Endothelial cell of umbilical vein (primary cell): ENCODE results near the gene TRIM45. TPM values are rescaled to one million over a fixed set of nuclear protein-coding genes. Genes with fewer than 3 reads are reported as not detected.

Experiments
- BruUV-seq: library from RNA; stranded (reverse); fragments of 400-500 nt; replicated peaks from 2 replicates; lab custom pipeline; 2021; lab: Mats Ljungman, UMichigan
- CTCF ChIA-PET: fragments of 300-600, 350-600 bp; sonication (Branson Sonifier 250); formaldehyde crosslinking; loops from one replicate; lab custom pipeline; 2021; ENCODE audit warnings: antibody characterized with exemption, inconsistent platforms; lab: Charles Lee
- POLR2A ChIA-PET: fragments of 300-600, 350-600 bp; sonication (Branson Sonifier 250); formaldehyde crosslinking; loops from one replicate; lab custom pipeline; 2021; ENCODE audit warnings: antibody characterized with exemption, inconsistent platforms; lab: Charles Lee
- DNase-seq: peaks from one replicate; pipeline ENCODE4 v3.0.0-alpha.2; 2011; ENCODE audit warnings: low read depth, low spot score
- FAIRE-seq: peaks from 2 replicates; lab custom pipeline; 2011; peaks lifted over from hg19 to GRCh38; lab: Jason Lieb, UNC
- H2AFZ ChIP-seq: 2 replicates; pipeline ENCODE4 v1.6.0; 2012; ENCODE audit warnings: low read depth, low read length, control low read depth, inconsistent platforms
- H3K27ac ChIP-seq: 2 replicates; pipeline ENCODE4 v1.5.1; 2011; ENCODE audit warnings: low read depth, mild to moderate bottlenecking, control low read depth, low read length, moderate library complexity; ENCODE audit not compliant: insufficient read depth
- H3K27me3 ChIP-seq, 2 experiments: 2 replicates each; pipeline versions ENCODE4 v1.6.0 to v1.6.1; 2011; ENCODE audit warnings: low read length in 2 of 2, mixed read lengths in 1 of 2; ENCODE audit not compliant: control insufficient read depth in 2 of 2, insufficient read depth in 2 of 2
- H3K36me3 ChIP-seq, 2 experiments: 2 replicates in 1 of 2; 3 replicates in 1 of 2; pipeline ENCODE4 v1.5.1; 2011; ENCODE audit warnings: low read length in 2 of 2, mild to moderate bottlenecking in 1 of 2, moderate library complexity in 1 of 2; ENCODE audit not compliant: control insufficient read depth in 2 of 2, insufficient read depth in 2 of 2; ENCODE audit errors: extremely low read depth in 1 of 2
- H3K4me1 ChIP-seq: 3 replicates; pipeline ENCODE4 v1.5.1; 2011; ENCODE audit warnings: mild to moderate bottlenecking, low read length; ENCODE audit not compliant: control insufficient read depth, insufficient read depth; ENCODE audit errors: extremely low read depth
- H3K4me2 ChIP-seq: 2 replicates; pipeline ENCODE4 v1.6.1; 2011; ENCODE audit warnings: low read length, control low read depth, mixed read lengths; ENCODE audit not compliant: insufficient read depth
- H3K4me3 ChIP-seq, 3 experiments: fragments of 200-600 bp in 1 of 3; sonication (generic), shearing (Covaris generic) in 1 of 3; replicated peaks in 1 of 3; 2 replicates each; pipeline ENCODE4 v1.5.1; 2011 to 2016; ENCODE audit warnings: control low read depth in 3 of 3, low read length in 3 of 3, mild to moderate bottlenecking in 2 of 3, inconsistent platforms in 1 of 3, low read depth in 1 of 3, moderate library complexity in 1 of 3; ENCODE audit not compliant: insufficient read depth in 1 of 3
- H3K79me2 ChIP-seq: 2 replicates; pipeline ENCODE4 v1.6.0; 2012; ENCODE audit warnings: low read length, inconsistent platforms; ENCODE audit not compliant: control insufficient read depth, insufficient read depth
- H3K9ac ChIP-seq: replicated peaks from 2 replicates; pipeline ENCODE3; 2011; ENCODE audit warnings: low read length, control low read depth; ENCODE audit not compliant: insufficient read depth; ENCODE audit errors: extremely low read depth
- H3K9me1 ChIP-seq: replicated peaks from 3 replicates; pipeline ENCODE4 v1.6.0; 2011; ENCODE audit warnings: mild to moderate bottlenecking, low read length; ENCODE audit not compliant: control insufficient read depth, insufficient read depth; ENCODE audit errors: extremely low read depth
- H3K9me3 ChIP-seq: replicated peaks from 2 replicates; pipeline ENCODE4 v1.5.1; 2012; ENCODE audit warnings: low read length, inconsistent platforms; ENCODE audit not compliant: control insufficient read depth, insufficient read depth
- H4K20me1 ChIP-seq: replicated peaks from 2 replicates; pipeline ENCODE3; 2011; ENCODE audit warnings: mild to moderate bottlenecking, low read length; ENCODE audit not compliant: control insufficient read depth, insufficient read depth; ENCODE audit errors: extremely low read depth
- CTCF ChIP-seq, 2 donors: IDR thresholded peaks; 1 replicate in 1 of 2; 2 replicates in 1 of 2; pipeline ENCODE4 v1.5.1; 2011; ENCODE audit warnings: low read length in 2 of 2, mild to moderate bottlenecking in 2 of 2, moderate library complexity in 2 of 2, control low read depth in 1 of 2, inconsistent platforms in 1 of 2, low read depth in 1 of 2; ENCODE audit not compliant: insufficient read depth in 1 of 2; ENCODE audit errors: extremely low read depth in 1 of 2
- EZH2 ChIP-seq: IDR thresholded peaks from 2 replicates; pipeline ENCODE4 v1.6.1; 2012; ENCODE audit warnings: borderline replicate concordance, low read depth, mild to moderate bottlenecking, moderate library complexity, low read length, inconsistent platforms; ENCODE audit not compliant: severe bottlenecking
- FOS ChIP-seq: IDR thresholded peaks from 2 replicates; pipeline ENCODE4 v1.6.1; 2011; ENCODE audit warnings: mild to moderate bottlenecking, low read length, moderate library complexity, borderline replicate concordance; ENCODE audit not compliant: insufficient read depth
- JUN ChIP-seq: IDR thresholded peaks from 2 replicates; pipeline ENCODE4 v1.6.1; 2011; ENCODE audit warnings: borderline replicate concordance, low read depth; ENCODE audit not compliant: insufficient read length, insufficient read depth
- MYC ChIP-seq: IDR thresholded peaks from one replicate; pipeline ENCODE4 v1.6.1; 2011; ENCODE audit warnings: mild to moderate bottlenecking, low read depth, low read length
- POLR2A ChIP-seq: IDR thresholded peaks from 2 replicates; pipeline ENCODE4 v1.6.1; 2012; ENCODE audit warnings: low read depth, mild to moderate bottlenecking, control low read depth, low read length
- dilution Hi-C: fragments of 300-500 bp; cut with MboI; formaldehyde crosslinking; loops from one replicate; pipeline ENCODE4 v1.15.0; 2019; ENCODE audit warnings: low sequenced_read_pairs; ENCODE audit not compliant: extremely low pct_ligation_motif_present
- intact Hi-C: fragments of 100-400 bp; cut with micrococcal nuclease; formaldehyde crosslinking; loops from one replicate; pipeline ENCODE4 v1.10.0; 2022
- polyA plus RNA-seq, 4 experiments: library from polyadenylated mRNA; depleted of rRNA in 3 of 4; stranded (reverse) in 3 of 4; unstranded in 1 of 4; fragments of >200 nt; gene quantifications; 2 replicates each; pipeline versions ENCODE4 v1.2.1 to v1.2.3, GENCODE V29; 2011 to 2012; ENCODE audit warnings: missing spikeins in 1 of 4
- total RNA-seq: library from RNA; stranded (reverse); gene quantifications from 2 replicates; pipeline ENCODE4 v1.2.3, GENCODE V29; 2021
- TF ChIP-seq, protein P1 (sequence below): IDR thresholded peaks from 2 replicates; pipeline ENCODE4 v1.6.1; 2011; ENCODE audit not compliant: insufficient read depth, insufficient read length

TRIM45 gene
- total and polyA plus RNA-seq, 2 donors (not counting 3 experiments of a cell fraction or from before 2014, with no cell fraction given): 2.9 to 3.1 TPM

GRCh38 chr1:117136749-117137148, 15.2 kb upstream of the TRIM45 start:
- TF ChIP-seq, protein P1, sequence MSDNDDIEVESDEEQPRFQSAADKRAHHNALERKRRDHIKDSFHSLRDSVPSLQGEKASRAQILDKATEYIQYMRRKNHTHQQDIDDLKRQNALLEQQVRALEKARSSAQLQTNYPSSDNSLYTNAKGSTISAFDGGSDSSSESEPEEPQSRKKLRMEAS: no peak
- TF ChIP-seq JUN: no peak
- no peak for TF ChIP-seq POLR2A
- no peak for TF ChIP-seq EZH2
- TF ChIP-seq CTCF (IDR thresholded peaks at IDR 0.05; ENCODE audit: extremely low read depth in 1 of 2, insufficient read depth in 1 of 2, low read depth in 1 of 2, low read length in 2 of 2): no peak
- TF ChIP-seq MYC: no peak
- no peak for TF ChIP-seq FOS
- DNase-seq (no peak), FAIRE-seq (no peak)
- Histone ChIP-seq H3K9me3 (no peaks in the 10 kb centered on the region), H3K4me3 (no peak overlapping the region), H3K79me2 (no peaks in the 10 kb centered on the region), H4K20me1 (no peaks in the 10 kb centered on the region), H3K9ac (no peak overlapping the region), H3K4me1 (no peaks in the 10 kb centered on the region), H3K4me2 (no peak overlapping the region), H3K27me3 (peaks cover 0 to 3% of the 10 kb centered on the region in 2 experiments), H3K27ac (no peak overlapping the region), H3K9me1 (no peaks in the 10 kb centered on the region), H2AFZ (no peak overlapping the region), H3K36me3 (no peaks in the 10 kb centered on the region)
- BruUV-seq: no TSS peak
- ChIA-PET POLR2A (no interaction called here), CTCF (interaction anchor here (0.7 kb wide), 1 partner anchor 8 kb away, joined by 5 read pairs; no protein-coding TSS in a partner anchor)
- intact Hi-C loops (no loop called here), dilution Hi-C loops (no loop called here)
